Upper lobe of right lung (tissue), 1 donor: ENCODE measurements around the gene CHST3. TPM values are rescaled to one million over a fixed set of nuclear protein-coding genes. Genes with fewer than 3 reads are reported as not detected.

Source experiments
- ATAC-seq: fragments of 200-7000 bp; cut with Tn5 transposase; one replicate; pipeline ENCODE4 v1.9.1; 2020; ENCODE audit warnings: mild to moderate bottlenecking, moderate library complexity
- DNase-seq: peaks from one replicate; pipeline ENCODE4 v3.0.0-alpha.2; 2020
- H3K27ac ChIP-seq: fragments of 200-600 bp; one replicate; pipeline ENCODE4 v1.8.0; 2022
- H3K27me3 ChIP-seq: fragments of 200-600 bp; one replicate; pipeline ENCODE4 v1.8.0; 2022; ENCODE audit warnings: mild to moderate bottlenecking
- H3K36me3 ChIP-seq: fragments of 200-600 bp; one replicate; pipeline ENCODE4 v1.8.0; 2022
- H3K4me1 ChIP-seq: fragments of 200-600 bp; one replicate; pipeline ENCODE4 v1.8.0; 2022
- H3K4me3 ChIP-seq: fragments of 200-600 bp; one replicate; pipeline ENCODE4 v1.8.0; 2022; ENCODE audit warnings: mild to moderate bottlenecking
- H3K9me3 ChIP-seq: fragments of 200-600 bp; one replicate; pipeline ENCODE4 v1.8.0; 2022
- intact Hi-C: fragments of 100-400 bp; cut with DNase I; formaldehyde crosslinking; loops from one replicate; pipeline ENCODE4 v1.11.0; 2022
- total RNA-seq: library from RNA; stranded (reverse); fragmentation: NEBNext Ultra II Directional; extraction: Animal tissue kit (Norgen Biotek cat#: 25700); gene quantifications from one replicate; pipeline ENCODE4 v1.2.1, GENCODE V29; 2021
- TF ChIP-seq, protein P1 (sequence below): fragments of 200-600 bp; IDR thresholded peaks from one replicate; pipeline ENCODE4 v1.8.0; 2022; ENCODE audit warnings: antibody characterized with exemption
- donor health status: DM: no; HTN: yes; CAD: no; lungs with severe emphysema.

The CHST3 gene
- total RNA-seq, 1 donor from 2014 or later: 15.6 TPM

DNA sequence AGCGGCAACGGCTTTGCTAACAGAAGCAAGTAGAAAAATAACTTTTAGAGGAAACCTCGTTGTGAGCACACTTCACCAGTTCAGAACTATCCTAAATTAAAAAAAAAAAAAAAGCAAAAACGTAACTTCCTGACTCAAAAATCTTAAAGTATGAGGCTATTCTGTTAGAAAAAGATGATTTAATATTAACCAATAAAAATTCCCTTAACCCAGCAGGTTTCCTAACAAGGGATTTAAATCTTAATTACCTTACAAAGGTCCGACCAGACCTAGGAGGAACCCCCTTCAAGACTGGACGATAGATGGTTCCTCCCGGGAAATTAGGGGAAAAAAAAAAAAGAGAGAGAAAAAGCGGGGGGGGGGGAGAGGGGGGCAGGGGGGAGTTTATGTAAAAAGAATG, 22.9 kb upstream of the CHST3 start:
- no peaks in the 10 kb centered on the region for H3K27me3 ChIP-seq
- TF ChIP-seq, protein P1, sequence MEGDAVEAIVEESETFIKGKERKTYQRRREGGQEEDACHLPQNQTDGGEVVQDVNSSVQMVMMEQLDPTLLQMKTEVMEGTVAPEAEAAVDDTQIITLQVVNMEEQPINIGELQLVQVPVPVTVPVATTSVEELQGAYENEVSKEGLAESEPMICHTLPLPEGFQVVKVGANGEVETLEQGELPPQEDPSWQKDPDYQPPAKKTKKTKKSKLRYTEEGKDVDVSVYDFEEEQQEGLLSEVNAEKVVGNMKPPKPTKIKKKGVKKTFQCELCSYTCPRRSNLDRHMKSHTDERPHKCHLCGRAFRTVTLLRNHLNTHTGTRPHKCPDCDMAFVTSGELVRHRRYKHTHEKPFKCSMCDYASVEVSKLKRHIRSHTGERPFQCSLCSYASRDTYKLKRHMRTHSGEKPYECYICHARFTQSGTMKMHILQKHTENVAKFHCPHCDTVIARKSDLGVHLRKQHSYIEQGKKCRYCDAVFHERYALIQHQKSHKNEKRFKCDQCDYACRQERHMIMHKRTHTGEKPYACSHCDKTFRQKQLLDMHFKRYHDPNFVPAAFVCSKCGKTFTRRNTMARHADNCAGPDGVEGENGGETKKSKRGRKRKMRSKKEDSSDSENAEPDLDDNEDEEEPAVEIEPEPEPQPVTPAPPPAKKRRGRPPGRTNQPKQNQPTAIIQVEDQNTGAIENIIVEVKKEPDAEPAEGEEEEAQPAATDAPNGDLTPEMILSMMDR: no peak

DNA sequence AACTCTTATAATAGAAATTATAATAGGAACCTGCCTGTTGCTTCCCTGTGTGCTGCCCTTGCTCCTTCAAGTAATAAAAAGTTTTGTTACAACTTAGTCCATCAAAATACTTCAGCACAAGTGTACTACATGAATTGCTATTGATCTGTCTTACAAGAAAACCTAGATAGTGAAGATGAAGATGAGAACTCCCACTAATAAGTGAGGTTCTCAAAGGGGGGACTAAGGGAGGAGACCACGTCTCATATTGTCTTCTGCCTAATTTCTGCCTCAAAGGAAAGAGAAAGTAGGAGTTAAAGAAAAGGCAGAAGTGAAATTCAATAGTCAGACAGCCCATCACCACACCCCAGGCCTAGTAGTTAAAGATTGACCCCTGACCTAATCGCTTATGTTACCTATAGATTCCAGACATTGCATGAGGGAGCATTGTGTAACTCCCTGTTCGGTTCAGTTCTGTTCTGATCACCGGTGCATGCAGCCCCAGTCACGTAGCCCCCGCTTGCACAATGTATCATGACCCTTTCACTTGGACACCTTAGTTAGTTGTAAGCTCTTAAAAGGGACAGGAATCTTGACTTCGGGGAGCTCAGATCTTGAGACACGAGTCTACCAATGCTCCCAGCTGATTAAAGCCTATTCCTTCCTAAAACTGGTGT, 18.2 kb upstream of the CHST3 start:
- peaks cover 35% of the 10 kb centered on the region for H3K9me3 ChIP-seq
- intact Hi-C loops: no loop called here
- TF ChIP-seq, protein P1: no peak
- no peaks in the 10 kb centered on the region for H3K27me3 ChIP-seq
- no peak overlapping the region for H3K4me3 ChIP-seq
- no peak for ATAC-seq
- no peak overlapping the region for H3K27ac ChIP-seq
- no peak for DNase-seq
- H3K36me3 ChIP-seq: no peaks in the 10 kb centered on the region
- H3K4me1 ChIP-seq: no peaks in the 10 kb centered on the region

More for the DNA sequence above, 22.9 kb upstream of the CHST3 start:
- no peaks in the 10 kb centered on the region for H3K4me1 ChIP-seq
- DNase-seq (no peak), ATAC-seq (no peak)
- no peak overlapping the region for H3K27ac ChIP-seq
- H3K9me3 ChIP-seq: peaks cover 20% of the 10 kb centered on the region
- H3K36me3 ChIP-seq: no peaks in the 10 kb centered on the region
- intact Hi-C loops: no loop called here
- H3K4me3 ChIP-seq: no peak overlapping the region

DNA sequence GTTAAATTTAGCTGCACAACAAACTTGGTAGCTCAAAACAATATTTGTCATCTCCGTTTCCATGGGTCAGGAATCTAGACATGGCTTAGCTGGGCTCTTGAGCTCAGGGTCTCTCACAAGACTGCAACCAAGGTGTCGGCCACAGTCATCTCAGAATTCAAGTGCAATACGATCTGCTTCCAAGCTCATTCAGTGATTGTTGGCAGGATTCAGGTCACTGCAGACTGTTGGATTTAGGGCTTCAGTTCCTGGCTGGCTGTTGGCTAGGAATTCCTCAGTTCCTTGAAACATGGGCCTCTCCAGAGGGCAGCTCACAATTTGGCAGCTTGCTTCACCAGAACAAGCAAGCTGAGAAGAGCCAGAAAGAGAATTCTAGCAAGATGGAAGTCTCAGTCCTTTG, 17.5 kb upstream of the CHST3 start:
- intact Hi-C loops: no loop called here
- TF ChIP-seq, protein P1: no peak
- Histone ChIP-seq H3K9me3 (peaks cover 35% of the 10 kb centered on the region), H3K27me3 (no peaks in the 10 kb centered on the region), H3K36me3 (no peaks in the 10 kb centered on the region), H3K4me1 (no peaks in the 10 kb centered on the region), H3K4me3 (no peak overlapping the region), H3K27ac (no peak overlapping the region)
- ATAC-seq: no peak
- no peak for DNase-seq

DNA sequence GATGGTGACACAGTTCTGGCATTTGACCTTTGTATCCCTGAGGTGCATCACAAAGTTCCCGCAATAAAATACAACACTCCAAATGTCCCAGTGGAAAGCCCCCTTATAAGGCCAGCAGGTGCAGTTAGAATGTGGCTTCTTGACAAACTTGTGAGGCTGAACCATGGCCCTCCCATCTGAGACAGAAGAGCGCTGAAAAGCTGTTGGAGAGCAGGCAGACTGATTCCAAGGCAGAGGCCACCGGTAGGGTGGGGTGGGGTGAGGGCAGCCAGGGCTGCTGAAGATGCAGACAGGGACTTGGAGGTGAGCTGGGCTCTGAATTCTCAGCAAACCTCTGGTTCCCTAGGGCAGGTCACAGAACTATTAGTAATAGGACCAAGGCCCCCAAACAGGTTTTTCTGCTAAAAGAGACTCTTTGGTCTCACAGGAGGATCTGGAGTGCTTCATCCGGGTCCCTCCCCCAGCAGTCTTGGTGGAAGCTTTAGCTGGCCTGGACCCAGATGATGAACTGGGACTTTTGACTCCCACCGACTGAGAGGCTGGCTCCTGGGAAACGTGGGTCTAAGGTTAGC, 15.6 kb upstream of the CHST3 start:
- Histone ChIP-seq H3K27me3 (no peaks in the 10 kb centered on the region), H3K36me3 (no peaks in the 10 kb centered on the region), H3K9me3 (peaks cover 34% of the 10 kb centered on the region), H3K27ac (no peak overlapping the region), H3K4me3 (no peak overlapping the region), H3K4me1 (no peaks in the 10 kb centered on the region)
- no peak for ATAC-seq
- no peak for DNase-seq
- TF ChIP-seq, protein P1: no peak
- intact Hi-C loops: no loop called here

DNA sequence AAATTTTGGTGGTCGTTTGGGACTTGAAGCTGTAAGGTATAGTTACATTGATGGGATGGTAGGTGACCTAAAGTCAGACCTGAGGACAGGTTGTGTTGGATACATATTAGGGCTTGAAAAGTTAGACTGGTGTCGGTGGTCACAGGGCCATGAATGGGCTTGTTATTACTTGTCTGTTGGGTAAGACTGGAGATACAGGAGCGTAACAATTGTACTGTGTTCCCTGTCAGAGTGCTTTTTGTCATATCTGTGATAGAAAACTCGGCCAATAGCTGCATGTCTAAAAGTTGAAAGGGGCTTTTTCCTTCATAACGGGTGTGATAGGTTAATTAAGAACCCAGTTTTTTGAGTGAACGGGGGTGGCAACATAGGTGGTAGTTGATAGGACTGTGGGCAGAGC, 13.5 kb upstream of the CHST3 start:
- H3K4me3 ChIP-seq: no peak overlapping the region
- ATAC-seq (no peak), DNase-seq (no peak)
- intact Hi-C loops: loop anchor here (5.0 kb wide), 1 partner anchor 392 kb away; no protein-coding TSS in a partner anchor
- TF ChIP-seq, protein P1: no peak
- no peaks in the 10 kb centered on the region for H3K4me1 ChIP-seq
- H3K36me3 ChIP-seq: no peaks in the 10 kb centered on the region
- no peak overlapping the region for H3K27ac ChIP-seq
- H3K9me3 ChIP-seq: peaks cover 20% of the 10 kb centered on the region
- no peaks in the 10 kb centered on the region for H3K27me3 ChIP-seq
